GM21717 (cell line): ENCODE results near the gene VAV1.
A peak's percentile ranks its signal among the peaks of the same experiment; 100 is the strongest.
"Not testable (repeated sequence)": the region's sequence is repeated elsewhere in the genome, so short reads cannot be mapped to it uniquely, and the experiment has no call there.

Source experiments
- ATAC-seq: cut with Tn5 transposase; IDR thresholded peaks from one replicate; pipeline ENCODE4 v1.9.1; 2021; ENCODE audit warnings: mild to moderate bottlenecking, moderate library complexity; ENCODE audit not compliant: unreplicated experiment

Gene VAV1

GRCh38 chr19:6737284-6737872 lies 35.1 kb upstream of the VAV1 start, which contains the start of gene GPR108:
Gene GPR108 (minus strand): TSS chr19:6737580. CDS start chr19:6737576, 4 bp downstream.
- ATAC-seq: peak; percentile 47

- no peak for ATAC-seq
Measured at GRCh38 chr19:6737873-6738786, 34.4 kb upstream of the VAV1 start.

DNA sequence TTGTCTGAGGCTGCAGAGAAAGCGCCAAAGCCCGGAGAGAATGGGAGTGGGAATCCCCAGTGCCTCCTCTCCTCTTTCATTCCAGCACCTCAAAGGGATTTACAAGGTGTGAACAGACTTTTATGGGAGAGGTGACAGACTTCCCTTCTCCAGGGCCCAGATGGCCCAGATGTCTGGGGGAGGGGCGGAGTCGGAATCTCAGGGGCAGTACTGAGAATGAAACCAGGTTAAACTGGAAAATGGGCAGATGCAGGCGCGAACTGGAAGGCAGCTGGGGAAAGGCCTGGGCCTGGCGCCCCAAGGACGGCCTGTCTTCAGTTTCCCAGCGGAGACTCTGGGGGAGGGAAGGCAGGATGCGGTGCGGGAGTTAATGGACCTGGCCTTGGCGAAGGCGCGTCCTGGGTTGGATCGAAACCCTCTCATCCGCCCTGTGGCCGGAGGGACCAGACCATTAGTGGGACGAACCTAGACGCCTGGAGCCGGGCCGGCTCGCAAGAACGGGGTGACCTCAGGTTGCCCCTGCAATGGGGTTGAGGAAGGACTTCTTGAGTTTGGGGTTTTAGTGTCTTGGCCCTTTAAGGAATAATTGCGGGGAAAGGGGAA lies 33.6 kb upstream of the VAV1 start:
- no peak for ATAC-seq

GRCh38 chr19:6739390-6739882 lies 33.1 kb upstream of the VAV1 start, which contains the start of gene TRIP10:
Gene TRIP10 (plus strand): TSS chr19:6739680. CDS start chr19:6739762, 82 bp downstream.
- ATAC-seq: no peak

GRCh38 chr19:6739883-6740588 lies 32.5 kb upstream of the VAV1 start:
- no peak for ATAC-seq

GRCh38 chr19:6740589-6741343 lies 31.7 kb upstream of the VAV1 start:
- ATAC-seq: no peak

DNA sequence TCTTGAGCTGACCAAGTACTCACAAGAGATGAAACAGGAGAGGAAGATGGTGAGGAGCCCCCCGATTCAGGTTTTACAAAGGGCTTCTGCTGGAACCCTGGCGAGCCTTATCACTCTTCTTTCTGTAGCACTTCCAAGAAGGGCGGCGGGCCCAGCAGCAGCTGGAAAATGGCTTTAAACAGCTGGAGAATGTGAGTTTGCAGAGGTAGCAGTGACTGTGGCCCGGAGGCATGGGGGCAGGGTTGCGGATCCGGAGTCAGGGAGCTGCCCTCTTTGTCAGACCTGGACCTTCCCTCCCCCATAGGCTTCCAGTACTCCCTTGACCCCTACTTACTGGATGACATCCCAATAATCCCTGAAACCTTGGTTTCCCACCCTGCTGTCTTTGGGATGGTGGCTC lies 29.4 kb upstream of the VAV1 start:
- ATAC-seq: no peak

DNA sequence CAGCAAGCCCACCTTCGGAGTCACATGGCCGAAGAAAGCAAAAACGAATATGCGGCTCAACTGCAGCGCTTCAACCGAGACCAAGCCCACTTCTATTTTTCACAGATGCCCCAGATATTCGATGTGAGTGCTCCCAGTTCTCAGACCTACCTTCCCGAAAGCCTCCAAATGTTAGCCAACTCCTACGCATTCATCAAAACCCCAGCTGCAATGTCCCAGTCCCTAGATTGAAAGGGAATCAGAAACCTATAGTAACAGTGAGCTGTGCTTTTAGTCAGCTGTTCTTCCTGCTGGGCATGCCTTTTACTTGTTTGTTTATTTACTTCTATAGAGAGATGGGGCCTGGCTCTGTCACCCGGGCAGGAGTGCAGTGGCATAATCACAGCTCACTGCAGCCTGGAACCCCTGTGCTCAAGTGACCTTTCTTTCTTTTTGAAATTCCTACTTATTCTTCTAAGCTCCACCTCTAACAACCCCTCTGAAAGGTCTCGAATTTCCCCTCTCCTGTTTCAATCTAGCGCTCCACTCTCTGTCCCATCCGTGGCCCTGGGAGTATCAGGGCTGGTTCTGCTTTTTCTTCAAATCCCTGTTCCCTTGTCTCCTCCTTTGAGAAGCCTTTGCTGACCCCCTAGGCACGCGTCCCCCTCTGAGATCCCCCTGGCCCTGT lies 28.7 kb upstream of the VAV1 start:
- ATAC-seq: no peak

DNA sequence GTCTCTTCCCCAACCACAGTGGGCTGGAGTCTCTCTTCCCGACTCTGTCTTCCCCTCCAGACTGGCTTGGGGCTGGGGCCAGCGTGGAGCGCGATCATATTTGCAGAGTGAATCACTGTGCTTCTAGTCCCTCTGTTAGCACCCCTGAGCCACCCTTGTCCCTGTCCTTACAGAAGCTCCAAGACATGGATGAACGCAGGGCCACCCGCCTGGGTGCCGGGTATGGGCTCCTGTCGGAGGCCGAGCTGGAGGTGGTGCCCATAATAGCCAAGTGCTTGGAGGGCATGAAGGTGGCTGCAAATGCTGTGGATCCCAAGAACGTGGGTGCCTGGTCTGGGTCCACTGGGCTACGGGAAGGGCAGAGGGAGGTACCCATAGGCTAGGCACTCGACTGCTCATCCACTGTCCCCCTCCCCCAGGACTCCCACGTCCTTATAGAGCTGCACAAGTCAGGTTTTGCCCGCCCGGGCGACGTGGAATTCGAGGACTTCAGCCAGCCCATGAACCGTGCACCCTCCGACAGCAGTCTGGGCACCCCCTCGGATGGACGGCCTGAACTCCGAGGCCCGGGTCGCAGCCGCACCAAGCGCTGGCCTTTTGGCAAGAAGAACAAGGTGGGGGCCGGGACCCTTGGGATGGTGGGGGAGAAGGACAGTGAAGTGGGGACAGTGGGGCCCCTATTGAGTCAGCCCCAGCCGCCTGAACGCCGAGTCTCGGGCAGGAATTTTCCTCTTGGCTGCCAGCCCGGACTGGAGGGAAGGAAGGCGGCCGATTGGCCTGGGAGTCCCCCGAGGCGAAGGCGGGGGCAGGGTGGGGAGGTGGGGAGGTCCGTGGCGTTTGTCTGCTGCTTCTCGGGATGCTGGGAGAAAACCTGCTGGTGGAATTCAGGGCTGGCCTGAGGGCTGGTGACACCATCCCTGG lies 27.9 kb upstream of the VAV1 start:
- ATAC-seq: no peak

GRCh38 chr19:6745965-6746364 lies 26.5 kb upstream of the VAV1 start:
- no peak for ATAC-seq

- not testable (repeated sequence) for ATAC-seq
Measured at GRCh38 chr19:6748543-6748942, 24.0 kb upstream of the VAV1 start.

- ATAC-seq: no peak
Measured at GRCh38 chr19:6750062-6750461, 22.4 kb upstream of the VAV1 start.

DNA sequence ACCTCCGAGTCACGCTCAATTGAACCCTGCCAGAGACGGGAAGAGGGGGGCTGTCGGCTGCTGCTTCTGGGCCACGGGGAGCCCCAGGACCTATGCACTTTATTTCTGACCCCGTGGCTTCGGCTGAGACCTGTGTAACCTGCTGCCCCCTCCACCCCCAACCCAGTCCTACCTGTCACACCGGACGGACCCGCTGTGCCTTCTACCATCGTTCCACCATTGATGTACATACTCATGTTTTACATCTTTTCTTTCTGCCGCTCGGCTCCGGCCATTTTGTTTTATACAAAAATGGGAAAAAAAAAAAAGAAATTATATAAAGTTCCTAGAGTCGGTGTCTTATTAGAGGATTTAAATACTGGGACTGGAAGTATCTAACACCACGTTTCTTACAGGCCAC lies 21.3 kb upstream of the VAV1 start:
- ATAC-seq: no peak

DNA sequence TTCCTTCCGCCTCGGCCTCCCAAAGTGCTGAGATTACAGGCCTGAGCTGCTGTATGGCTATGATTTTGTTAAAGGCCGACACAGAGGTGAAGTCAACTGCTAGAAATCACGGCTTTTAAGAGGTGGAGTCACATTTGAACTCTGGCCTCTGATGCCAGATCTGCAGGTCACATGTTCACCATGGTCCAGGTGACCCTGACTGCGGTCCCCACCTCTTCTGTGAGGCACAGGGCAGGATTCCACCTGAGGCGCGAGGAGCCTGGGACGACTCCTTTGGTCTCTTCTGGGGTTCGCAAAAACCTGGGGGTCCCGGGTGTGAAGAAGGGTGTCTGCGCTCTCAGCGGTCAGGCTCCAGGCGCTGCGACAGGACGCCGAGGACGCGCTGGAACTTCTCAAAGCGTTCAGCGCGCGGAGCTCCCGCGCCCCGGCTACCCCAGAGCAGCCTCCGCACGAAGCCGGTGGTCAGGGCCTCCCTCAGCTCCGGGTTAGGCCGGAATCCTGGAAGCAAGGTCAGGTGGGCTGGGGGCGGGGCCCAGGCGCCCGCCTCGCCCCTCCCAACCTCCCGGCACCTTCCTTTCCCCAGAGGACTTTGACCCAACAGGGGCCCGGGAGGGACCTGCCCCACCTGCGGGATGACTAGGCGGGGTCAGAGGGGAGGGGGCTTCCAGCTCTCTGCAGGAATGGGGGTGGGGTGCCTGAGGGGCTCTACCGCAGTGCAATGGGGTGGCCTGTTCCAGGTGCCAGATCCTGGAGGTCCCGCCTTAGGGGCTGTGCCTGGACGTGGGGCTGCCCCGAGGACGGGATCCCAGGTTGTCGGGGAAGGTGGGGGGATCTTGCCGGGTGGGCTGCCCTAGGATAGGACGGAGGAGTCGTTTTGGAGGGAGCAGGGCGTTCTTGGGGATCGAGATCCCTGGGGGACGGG lies 20.0 kb upstream of the VAV1 start:
- no peak for ATAC-seq

DNA sequence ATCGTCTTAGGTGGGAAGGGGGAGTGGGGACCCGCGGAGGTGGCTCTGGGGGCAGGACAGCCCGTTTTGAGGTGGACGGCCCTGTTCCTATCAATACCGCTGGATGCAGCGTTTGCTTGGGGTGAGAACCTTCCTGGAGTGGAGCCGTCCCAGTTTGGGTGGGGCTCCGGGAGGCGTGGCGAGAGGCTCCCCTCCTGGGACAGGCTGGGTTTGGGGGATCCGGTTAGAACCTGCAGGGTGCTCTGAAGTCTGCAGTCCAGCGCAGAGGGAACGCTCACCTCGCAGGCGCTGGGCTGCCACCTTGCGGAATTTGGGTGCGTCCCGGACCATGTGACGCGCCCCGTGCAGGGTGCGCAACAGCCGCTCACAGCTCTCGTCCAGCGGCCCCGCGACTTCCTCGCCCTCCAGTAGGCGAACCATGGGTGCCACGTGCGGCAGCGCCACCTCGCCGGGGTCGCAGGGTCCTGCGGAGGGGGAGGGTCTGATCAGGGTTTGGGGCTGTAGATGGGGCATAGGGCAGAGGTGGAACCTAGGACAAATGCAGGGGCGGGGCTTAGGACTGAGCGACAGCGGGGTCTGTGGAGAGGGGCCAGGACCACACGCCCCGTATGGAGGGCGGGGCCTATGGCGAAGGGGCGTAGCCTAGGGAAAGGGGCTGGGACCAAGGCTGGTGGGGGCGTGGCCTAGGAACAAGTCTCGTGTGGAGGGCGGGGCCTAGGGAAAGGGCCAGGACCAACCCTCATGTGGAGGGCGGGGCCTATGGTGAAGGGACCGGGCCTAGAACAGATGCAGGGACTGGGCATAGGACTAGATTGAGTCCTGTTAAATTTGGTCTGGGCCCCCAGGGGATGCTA lies 19.1 kb upstream of the VAV1 start:
- peak; percentile 57 for ATAC-seq

DNA sequence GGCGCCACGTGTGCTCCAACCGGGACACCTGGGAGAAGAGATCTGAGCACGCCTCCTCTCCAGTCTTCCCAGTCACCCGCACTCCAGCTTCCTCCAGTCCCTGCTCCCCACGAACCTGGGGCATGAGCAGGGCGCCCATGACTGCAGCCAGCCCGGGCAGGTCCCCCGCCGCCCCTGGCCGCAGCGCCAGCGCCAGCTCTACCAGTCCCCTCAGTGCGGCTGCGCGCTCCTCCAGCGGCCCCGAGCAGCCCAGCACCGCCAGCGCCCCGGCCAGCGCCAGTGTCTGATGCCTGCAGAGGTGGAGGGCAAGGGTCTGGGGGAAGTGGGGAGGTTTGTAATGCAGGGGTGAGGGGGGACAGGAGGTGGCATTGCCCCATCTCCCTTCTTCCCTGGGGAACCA lies 18.4 kb upstream of the VAV1 start:
- no peak for ATAC-seq
